Endothelial cell of umbilical vein (primary cell): ENCODE data around the gene PIP5K1A. TPM values are rescaled to one million over a fixed set of nuclear protein-coding genes. Genes with fewer than 3 reads are reported as not detected.

Source experiments
- BruUV-seq: library from RNA; stranded (reverse); fragments of 400-500 nt; replicated peaks from 2 replicates; lab custom pipeline; 2021; lab: Mats Ljungman, UMichigan
- CTCF ChIA-PET: fragments of 300-600, 350-600 bp; sonication (Branson Sonifier 250); formaldehyde crosslinking; loops from one replicate; lab custom pipeline; 2021; ENCODE audit warnings: antibody characterized with exemption, inconsistent platforms; lab: Charles Lee
- POLR2A ChIA-PET: fragments of 300-600, 350-600 bp; sonication (Branson Sonifier 250); formaldehyde crosslinking; loops from one replicate; lab custom pipeline; 2021; ENCODE audit warnings: antibody characterized with exemption, inconsistent platforms; lab: Charles Lee
- DNase-seq: peaks from one replicate; pipeline ENCODE4 v3.0.0-alpha.2; 2011; ENCODE audit warnings: low read depth, low spot score
- FAIRE-seq: peaks from 2 replicates; lab custom pipeline; 2011; peaks lifted over from hg19 to GRCh38; lab: Jason Lieb, UNC
- H2AFZ ChIP-seq: 2 replicates; pipeline ENCODE4 v1.6.0; 2012; ENCODE audit warnings: low read depth, low read length, control low read depth, inconsistent platforms
- H3K27ac ChIP-seq: 2 replicates; pipeline ENCODE4 v1.5.1; 2011; ENCODE audit warnings: low read depth, mild to moderate bottlenecking, control low read depth, low read length, moderate library complexity; ENCODE audit not compliant: insufficient read depth
- H3K27me3 ChIP-seq, 2 experiments: 2 replicates each; pipeline versions ENCODE4 v1.6.0 to v1.6.1; 2011; ENCODE audit warnings: low read length in 2 of 2, mixed read lengths in 1 of 2; ENCODE audit not compliant: control insufficient read depth in 2 of 2, insufficient read depth in 2 of 2
- H3K36me3 ChIP-seq, 2 experiments: 2 replicates in 1 of 2; 3 replicates in 1 of 2; pipeline ENCODE4 v1.5.1; 2011; ENCODE audit warnings: low read length in 2 of 2, mild to moderate bottlenecking in 1 of 2, moderate library complexity in 1 of 2; ENCODE audit not compliant: control insufficient read depth in 2 of 2, insufficient read depth in 2 of 2; ENCODE audit errors: extremely low read depth in 1 of 2
- H3K4me1 ChIP-seq: 3 replicates; pipeline ENCODE4 v1.5.1; 2011; ENCODE audit warnings: mild to moderate bottlenecking, low read length; ENCODE audit not compliant: control insufficient read depth, insufficient read depth; ENCODE audit errors: extremely low read depth
- H3K4me2 ChIP-seq: 2 replicates; pipeline ENCODE4 v1.6.1; 2011; ENCODE audit warnings: low read length, control low read depth, mixed read lengths; ENCODE audit not compliant: insufficient read depth
- H3K4me3 ChIP-seq, 3 experiments: fragments of 200-600 bp in 1 of 3; sonication (generic), shearing (Covaris generic) in 1 of 3; replicated peaks in 1 of 3; 2 replicates each; pipeline ENCODE4 v1.5.1; 2011 to 2016; ENCODE audit warnings: control low read depth in 3 of 3, low read length in 3 of 3, mild to moderate bottlenecking in 2 of 3, inconsistent platforms in 1 of 3, low read depth in 1 of 3, moderate library complexity in 1 of 3; ENCODE audit not compliant: insufficient read depth in 1 of 3
- H3K79me2 ChIP-seq: 2 replicates; pipeline ENCODE4 v1.6.0; 2012; ENCODE audit warnings: low read length, inconsistent platforms; ENCODE audit not compliant: control insufficient read depth, insufficient read depth
- H3K9ac ChIP-seq: replicated peaks from 2 replicates; pipeline ENCODE3; 2011; ENCODE audit warnings: low read length, control low read depth; ENCODE audit not compliant: insufficient read depth; ENCODE audit errors: extremely low read depth
- H3K9me1 ChIP-seq: replicated peaks from 3 replicates; pipeline ENCODE4 v1.6.0; 2011; ENCODE audit warnings: mild to moderate bottlenecking, low read length; ENCODE audit not compliant: control insufficient read depth, insufficient read depth; ENCODE audit errors: extremely low read depth
- H3K9me3 ChIP-seq: replicated peaks from 2 replicates; pipeline ENCODE4 v1.5.1; 2012; ENCODE audit warnings: low read length, inconsistent platforms; ENCODE audit not compliant: control insufficient read depth, insufficient read depth
- H4K20me1 ChIP-seq: replicated peaks from 2 replicates; pipeline ENCODE3; 2011; ENCODE audit warnings: mild to moderate bottlenecking, low read length; ENCODE audit not compliant: control insufficient read depth, insufficient read depth; ENCODE audit errors: extremely low read depth
- MYC ChIP-seq: IDR thresholded peaks from one replicate; pipeline ENCODE4 v1.6.1; 2011; ENCODE audit warnings: mild to moderate bottlenecking, low read depth, low read length
- dilution Hi-C: fragments of 300-500 bp; cut with MboI; formaldehyde crosslinking; loops from one replicate; pipeline ENCODE4 v1.15.0; 2019; ENCODE audit warnings: low sequenced_read_pairs; ENCODE audit not compliant: extremely low pct_ligation_motif_present
- intact Hi-C: fragments of 100-400 bp; cut with micrococcal nuclease; formaldehyde crosslinking; loops from one replicate; pipeline ENCODE4 v1.10.0; 2022
- polyA plus RNA-seq, 4 experiments: library from polyadenylated mRNA; depleted of rRNA in 3 of 4; stranded (reverse) in 3 of 4; unstranded in 1 of 4; fragments of >200 nt; gene quantifications; 2 replicates each; pipeline versions ENCODE4 v1.2.1 to v1.2.3, GENCODE V29; 2011 to 2012; ENCODE audit warnings: missing spikeins in 1 of 4
- total RNA-seq: library from RNA; stranded (reverse); gene quantifications from 2 replicates; pipeline ENCODE4 v1.2.3, GENCODE V29; 2021
- TF ChIP-seq, protein P1 (sequence below), 2 donors: IDR thresholded peaks; 1 replicate in 1 of 2; 2 replicates in 1 of 2; pipeline ENCODE4 v1.5.1; 2011; ENCODE audit warnings: low read length in 2 of 2, mild to moderate bottlenecking in 2 of 2, moderate library complexity in 2 of 2, control low read depth in 1 of 2, inconsistent platforms in 1 of 2, low read depth in 1 of 2; ENCODE audit not compliant: insufficient read depth in 1 of 2; ENCODE audit errors: extremely low read depth in 1 of 2

Gene PIP5K1A
- total and polyA plus RNA-seq, 2 donors (not counting 3 experiments of a cell fraction or from before 2014, with no cell fraction given), result 72.1 to 79.3 TPM

DNA sequence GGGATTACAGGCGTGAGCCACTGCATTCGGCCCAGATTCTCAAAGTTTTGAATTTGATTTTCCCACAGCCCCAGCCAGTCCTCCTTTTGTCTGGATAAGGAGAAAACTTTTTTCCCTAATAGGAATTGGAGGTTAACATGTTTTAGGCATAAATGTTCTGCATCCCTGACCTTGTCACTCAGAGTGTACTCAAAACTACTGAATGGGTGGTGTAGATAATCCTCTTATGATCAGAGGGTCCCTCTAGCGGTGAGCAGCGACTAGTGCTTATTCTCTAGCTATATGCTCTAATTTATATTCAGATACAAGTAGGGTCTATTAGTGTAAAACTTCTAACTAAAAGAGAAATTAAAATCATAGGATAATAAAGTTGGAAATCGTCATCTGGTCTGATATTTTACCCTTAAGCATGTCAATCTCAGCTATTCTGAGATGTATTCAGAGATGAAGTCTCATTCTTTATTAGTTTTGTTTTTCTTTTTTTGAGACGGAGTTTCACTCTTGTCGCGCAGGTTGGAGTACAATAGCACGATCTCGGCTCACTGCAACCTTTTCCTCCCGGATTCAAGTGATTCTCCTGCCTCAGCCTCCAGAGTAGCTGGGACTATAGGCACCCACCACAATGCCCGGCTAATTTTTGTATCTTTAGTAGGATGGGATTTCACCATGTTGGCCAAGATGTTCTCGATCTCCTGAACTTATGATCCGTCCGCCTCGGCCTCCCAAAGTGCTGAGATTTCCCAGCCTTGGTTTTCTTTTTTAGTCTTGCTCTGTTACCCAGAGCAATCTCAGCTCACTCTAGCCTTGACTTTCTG is 53.5 kb downstream of the PIP5K1A start:
- H3K27me3 ChIP-seq, result no peaks in the 10 kb centered on the region
- no peak overlapping the region for H3K4me3 ChIP-seq
- peaks cover 7% of the 10 kb centered on the region for H3K4me1 ChIP-seq
- no TSS peak for BruUV-seq
- intact Hi-C loops (loop anchor here (1.0 kb wide), 3 partner anchors 56 to 181 kb away; no protein-coding TSS in a partner anchor), dilution Hi-C loops (no loop called here)
- H3K4me2 ChIP-seq, result no peak overlapping the region
- no peaks in the 10 kb centered on the region for H3K9me1 ChIP-seq
- H3K27ac ChIP-seq, result no peak overlapping the region
- no peak overlapping the region for H3K9ac ChIP-seq
- TF ChIP-seq, protein P1, sequence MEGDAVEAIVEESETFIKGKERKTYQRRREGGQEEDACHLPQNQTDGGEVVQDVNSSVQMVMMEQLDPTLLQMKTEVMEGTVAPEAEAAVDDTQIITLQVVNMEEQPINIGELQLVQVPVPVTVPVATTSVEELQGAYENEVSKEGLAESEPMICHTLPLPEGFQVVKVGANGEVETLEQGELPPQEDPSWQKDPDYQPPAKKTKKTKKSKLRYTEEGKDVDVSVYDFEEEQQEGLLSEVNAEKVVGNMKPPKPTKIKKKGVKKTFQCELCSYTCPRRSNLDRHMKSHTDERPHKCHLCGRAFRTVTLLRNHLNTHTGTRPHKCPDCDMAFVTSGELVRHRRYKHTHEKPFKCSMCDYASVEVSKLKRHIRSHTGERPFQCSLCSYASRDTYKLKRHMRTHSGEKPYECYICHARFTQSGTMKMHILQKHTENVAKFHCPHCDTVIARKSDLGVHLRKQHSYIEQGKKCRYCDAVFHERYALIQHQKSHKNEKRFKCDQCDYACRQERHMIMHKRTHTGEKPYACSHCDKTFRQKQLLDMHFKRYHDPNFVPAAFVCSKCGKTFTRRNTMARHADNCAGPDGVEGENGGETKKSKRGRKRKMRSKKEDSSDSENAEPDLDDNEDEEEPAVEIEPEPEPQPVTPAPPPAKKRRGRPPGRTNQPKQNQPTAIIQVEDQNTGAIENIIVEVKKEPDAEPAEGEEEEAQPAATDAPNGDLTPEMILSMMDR (IDR thresholded peaks at IDR 0.05; ENCODE audit: extremely low read depth in 1 of 2, insufficient read depth in 1 of 2, low read depth in 1 of 2, low read length in 2 of 2), result peak; percentile 65 to 72
- no peak for TF ChIP-seq MYC
- DNase-seq (peak; percentile 72), FAIRE-seq (peak; percentile 26)
- peaks cover 2 to 14% of the 10 kb centered on the region in 2 experiments for H3K36me3 ChIP-seq
- H3K9me3 ChIP-seq, result no peaks in the 10 kb centered on the region
- H4K20me1 ChIP-seq, result no peaks in the 10 kb centered on the region
- ChIA-PET POLR2A (interaction anchor here (0.6 kb wide), 1 partner anchor 30 kb away, joined by 3 read pairs; the partner anchor contains the start of gene ZNF687), CTCF (interaction anchor here (0.5 to 4.2 kb wide), 35 partner anchors 9 to 584 kb away, joined by 3 to 59 read pairs (median 4); partner anchors contain the start of genes GABPB2, PI4KB and VPS72)
- H3K79me2 ChIP-seq, result peaks cover 19% of the 10 kb centered on the region
- no peak overlapping the region for H2AFZ ChIP-seq
